ENCODE results near the gene OPRD1. TPM values are rescaled to one million over a fixed set of nuclear protein-coding genes. Genes with fewer than 3 reads are reported as not detected.
"Not testable (repeated sequence)": the region's sequence is repeated elsewhere in the genome, so short reads cannot be mapped to it uniquely, and the experiment has no call there.

Gene OPRD1
- polyA plus RNA-seq, 3 donors = 0.01 TPM; not detected in 2

DNA sequence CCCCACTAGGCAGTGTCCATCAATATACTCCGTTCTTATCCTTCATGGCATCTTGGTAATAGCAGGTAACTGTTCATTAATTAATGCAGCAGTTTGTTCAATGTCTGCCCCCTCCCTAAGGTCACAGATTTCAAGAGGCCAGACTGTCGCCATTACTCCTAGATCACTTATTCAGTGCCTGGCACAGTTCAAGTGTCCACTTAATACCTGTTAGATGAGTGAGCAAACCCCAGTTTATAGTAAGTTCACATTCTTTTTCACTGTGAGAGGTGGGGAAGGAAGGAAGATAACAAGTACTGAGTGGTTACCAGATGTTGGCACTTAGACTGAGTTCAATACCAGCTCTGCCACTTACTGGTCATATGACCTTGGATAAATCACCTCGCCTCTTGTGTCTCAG lies 36.4 kb downstream of the OPRD1 start:
- Histone ChIP-seq H3K4me2 (replicated peaks; ENCODE audit: extremely low read depth, low read length, poor library complexity, severe bottlenecking) (no peak overlapping the region), H3K9ac (ENCODE audit: insufficient read depth, low read length, poor library complexity, severe bottlenecking) (no peak overlapping the region), H3K4me3 (replicated peaks in 1 of 3; ENCODE audit: low read depth in 2 of 3, low read length in 3 of 3) (no peak overlapping the region), H4K20me1 (ENCODE audit: insufficient read depth, low read length) (no peaks in the 10 kb centered on the region), H3K9me3 (replicated peaks in 1 of 2; ENCODE audit: control insufficient read depth in 1 of 2, insufficient read depth in 1 of 2, low read length in 2 of 2) (no peaks in the 10 kb centered on the region), H3K36me3 (replicated peaks in 1 of 2; ENCODE audit: control insufficient read depth in 1 of 2, insufficient read depth in 2 of 2, low read length in 2 of 2) (no peaks in the 10 kb centered on the region), H3K4me1 (ENCODE audit: control insufficient read depth in 1 of 2, insufficient read depth in 2 of 2, low read length in 2 of 2) (peaks cover 0 to 4% of the 10 kb centered on the region in 2 donors), H3K27ac (ENCODE audit: low read depth in 1 of 2, low read length in 2 of 2) (no peak overlapping the region), H3K27me3 (ENCODE audit: control insufficient read depth in 2 of 2, insufficient read depth in 2 of 2, low read length in 2 of 2) (no peaks in the 10 kb centered on the region), H3K79me2 (ENCODE audit: insufficient read depth, low read length) (no peaks in the 10 kb centered on the region), H2AFZ (ENCODE audit: insufficient read depth, low read depth, low read length, poor library complexity, severe bottlenecking) (no peak overlapping the region)
- DNase-seq = no peak
- Mint-ChIP-seq H3K36me3 (no peaks in the 10 kb centered on the region), H3K27ac (no peak overlapping the region), H3K4me3 (no peak overlapping the region), H3K27me3 (ENCODE audit: low read depth in 3 of 3) (peaks cover 1 to 4% (median 3%) of the 10 kb centered on the region in 3 donors), H3K4me1 (peaks cover 15% of the 10 kb centered on the region), H3K9me3 (no peaks in the 10 kb centered on the region)
- TF ChIP-seq, protein P1, sequence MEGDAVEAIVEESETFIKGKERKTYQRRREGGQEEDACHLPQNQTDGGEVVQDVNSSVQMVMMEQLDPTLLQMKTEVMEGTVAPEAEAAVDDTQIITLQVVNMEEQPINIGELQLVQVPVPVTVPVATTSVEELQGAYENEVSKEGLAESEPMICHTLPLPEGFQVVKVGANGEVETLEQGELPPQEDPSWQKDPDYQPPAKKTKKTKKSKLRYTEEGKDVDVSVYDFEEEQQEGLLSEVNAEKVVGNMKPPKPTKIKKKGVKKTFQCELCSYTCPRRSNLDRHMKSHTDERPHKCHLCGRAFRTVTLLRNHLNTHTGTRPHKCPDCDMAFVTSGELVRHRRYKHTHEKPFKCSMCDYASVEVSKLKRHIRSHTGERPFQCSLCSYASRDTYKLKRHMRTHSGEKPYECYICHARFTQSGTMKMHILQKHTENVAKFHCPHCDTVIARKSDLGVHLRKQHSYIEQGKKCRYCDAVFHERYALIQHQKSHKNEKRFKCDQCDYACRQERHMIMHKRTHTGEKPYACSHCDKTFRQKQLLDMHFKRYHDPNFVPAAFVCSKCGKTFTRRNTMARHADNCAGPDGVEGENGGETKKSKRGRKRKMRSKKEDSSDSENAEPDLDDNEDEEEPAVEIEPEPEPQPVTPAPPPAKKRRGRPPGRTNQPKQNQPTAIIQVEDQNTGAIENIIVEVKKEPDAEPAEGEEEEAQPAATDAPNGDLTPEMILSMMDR (IDR thresholded peaks at IDR 0.05) = no peak
- intact Hi-C loops (cut with micrococcal nuclease) = no loop called here
- whole genome bisulfite sequencing (ENCODE audit: insufficient coverage) = no CpG with 5 or more reads among the region's 3 CpGs

DNA sequence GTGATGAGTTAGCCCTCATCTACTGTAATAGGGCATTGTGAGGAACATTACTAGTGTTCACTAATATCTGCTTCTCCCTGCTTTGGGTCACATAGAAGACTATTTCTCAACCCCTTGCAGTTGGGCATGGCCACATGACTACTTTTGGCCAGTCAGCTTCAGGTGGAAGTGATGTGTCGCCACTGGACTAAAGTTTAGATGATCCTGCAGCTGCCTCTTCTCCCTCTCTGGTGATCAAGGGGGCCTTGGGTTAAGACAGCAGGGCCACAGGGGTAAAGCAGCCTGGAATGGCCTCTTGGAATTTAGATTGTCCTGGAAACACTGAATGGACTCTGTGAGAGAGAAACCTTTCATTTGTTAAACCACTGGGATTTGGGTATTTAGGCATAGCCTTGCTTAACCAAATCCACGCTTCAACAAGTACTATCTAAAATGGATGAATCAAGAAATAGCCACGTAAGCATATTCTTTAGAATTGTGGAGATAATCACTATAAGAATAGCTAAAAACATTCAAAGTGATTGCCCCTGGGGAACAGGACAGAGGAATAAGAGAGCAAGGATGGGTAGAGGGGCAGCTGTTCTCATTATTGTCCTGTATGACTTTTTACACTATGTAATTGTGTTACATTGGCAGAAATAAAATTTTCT lies 41.2 kb downstream of the OPRD1 start:
- Histone ChIP-seq H3K4me2 (replicated peaks; ENCODE audit: extremely low read depth, low read length, poor library complexity, severe bottlenecking) (no peak overlapping the region), H3K9me3 (replicated peaks in 1 of 2; ENCODE audit: control insufficient read depth in 1 of 2, insufficient read depth in 1 of 2, low read length in 2 of 2) (no peaks in the 10 kb centered on the region)

DNA sequence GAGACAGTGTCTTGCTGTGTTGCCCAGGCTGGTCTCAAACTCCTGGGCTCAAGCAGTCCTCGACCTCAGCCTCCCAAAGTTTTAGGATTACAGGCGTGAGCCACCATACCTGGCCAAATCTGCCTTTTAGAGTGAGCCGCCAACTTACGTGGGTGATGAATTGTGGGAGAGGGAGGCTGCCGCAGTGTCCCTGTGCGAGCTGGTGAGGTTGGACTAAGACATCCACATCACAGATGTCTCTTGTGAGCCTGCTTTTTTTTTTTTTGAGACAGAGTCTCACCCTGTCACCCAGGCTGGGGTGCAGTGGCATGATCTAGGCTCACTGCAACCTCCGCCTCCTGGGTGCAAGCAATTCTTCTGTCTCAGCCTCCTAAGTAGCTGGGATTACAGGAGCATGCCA lies 42.4 kb downstream of the OPRD1 start:
- H4K20me1 ChIP-seq (ENCODE audit: insufficient read depth, low read length); H3K79me2 ChIP-seq (ENCODE audit: insufficient read depth, low read length); H3K4me3 Mint-ChIP-seq; H3K27me3 ChIP-seq (ENCODE audit: control insufficient read depth in 2 of 2, insufficient read depth in 2 of 2, low read length in 2 of 2); H3K9ac ChIP-seq (ENCODE audit: insufficient read depth, low read length, poor library complexity, severe bottlenecking); H3K4me1 ChIP-seq (ENCODE audit: control insufficient read depth in 1 of 2, insufficient read depth in 2 of 2, low read length in 2 of 2); H3K4me3 ChIP-seq (replicated peaks in 1 of 3; ENCODE audit: low read depth in 2 of 3, low read length in 3 of 3); intact Hi-C loops (cut with micrococcal nuclease); H3K4me2 ChIP-seq (replicated peaks; ENCODE audit: extremely low read depth, low read length, poor library complexity, severe bottlenecking); H2AFZ ChIP-seq (ENCODE audit: insufficient read depth, low read depth, low read length, poor library complexity, severe bottlenecking); H3K9me3 Mint-ChIP-seq; DNase-seq; H3K36me3 ChIP-seq (replicated peaks in 1 of 2; ENCODE audit: control insufficient read depth in 1 of 2, insufficient read depth in 2 of 2, low read length in 2 of 2); H3K9me3 ChIP-seq (replicated peaks in 1 of 2; ENCODE audit: control insufficient read depth in 1 of 2, insufficient read depth in 1 of 2, low read length in 2 of 2); H3K36me3 Mint-ChIP-seq; H3K27ac Mint-ChIP-seq; H3K27ac ChIP-seq (ENCODE audit: low read depth in 1 of 2, low read length in 2 of 2): not testable (repeated sequence)
- peaks cover 10% of the 10 kb centered on the region for H3K4me1 Mint-ChIP-seq
- 89% methylated on average over 4 of the region's 7 CpGs for WGBS (ENCODE audit: insufficient coverage)
- peaks cover 2 to 10% (median 3%) of the 10 kb centered on the region in 3 donors for H3K27me3 Mint-ChIP-seq (ENCODE audit: low read depth in 3 of 3)

More for the DNA sequence above, 41.2 kb downstream of the OPRD1 start:
- TF ChIP-seq, protein P1 (IDR thresholded peaks at IDR 0.05) = no peak
- H3K27me3 ChIP-seq (ENCODE audit: control insufficient read depth in 2 of 2, insufficient read depth in 2 of 2, low read length in 2 of 2) = no peaks in the 10 kb centered on the region
- WGBS (ENCODE audit: insufficient coverage) = 63% methylated on average over 1 of the region's 3 CpGs
- Mint-ChIP-seq H3K27ac (no peak overlapping the region), H3K4me3 (no peak overlapping the region), H3K4me1 (peaks cover 10% of the 10 kb centered on the region), H3K9me3 (no peaks in the 10 kb centered on the region), H3K27me3 (ENCODE audit: low read depth in 3 of 3) (peaks cover 2 to 10% (median 3%) of the 10 kb centered on the region in 3 donors), H3K36me3 (no peaks in the 10 kb centered on the region)
- no peak overlapping the region for H3K4me3 ChIP-seq (replicated peaks in 1 of 3; ENCODE audit: low read depth in 2 of 3, low read length in 3 of 3)
- no peaks in the 10 kb centered on the region for H3K79me2 ChIP-seq (ENCODE audit: insufficient read depth, low read length)
- no peaks in the 10 kb centered on the region for H3K4me1 ChIP-seq (ENCODE audit: control insufficient read depth in 1 of 2, insufficient read depth in 2 of 2, low read length in 2 of 2)
- intact Hi-C loops (cut with micrococcal nuclease) = no loop called here
- no peaks in the 10 kb centered on the region for H4K20me1 ChIP-seq (ENCODE audit: insufficient read depth, low read length)
- H3K9ac ChIP-seq (ENCODE audit: insufficient read depth, low read length, poor library complexity, severe bottlenecking) = no peak overlapping the region
- no peak overlapping the region for H3K27ac ChIP-seq (ENCODE audit: low read depth in 1 of 2, low read length in 2 of 2)
- peak overlapping the region; percentile 49 for H2AFZ ChIP-seq (ENCODE audit: insufficient read depth, low read depth, low read length, poor library complexity, severe bottlenecking)
- peak in 2 of 3 donors; percentile 17 to 19 for DNase-seq
- H3K36me3 ChIP-seq (replicated peaks in 1 of 2; ENCODE audit: control insufficient read depth in 1 of 2, insufficient read depth in 2 of 2, low read length in 2 of 2) = no peaks in the 10 kb centered on the region

Data from CD14-positive monocyte (primary cell).